K562 (cell line): ENCODE measurements around the gene SELENOO. TPM values are rescaled to one million over a fixed set of nuclear protein-coding genes. Genes with fewer than 3 reads are reported as not detected.
A peak's percentile ranks its signal among the peaks of the same experiment; 100 is the strongest.

Experiments
- ETV5 ChIP-seq: sonication (generic); formaldehyde crosslinking; IDR thresholded peaks from 2 replicates; pipeline ENCODE4 v1.4.0; 2020; ENCODE audit warnings: low read depth, mild to moderate bottlenecking, missing genetic modification reagents
- HEY1 ChIP-seq: fragments of 250-450 bp; sonication (Bioruptor Pico); IDR thresholded peaks from 2 replicates; pipeline ENCODE4 v1.5.0; 2020; ENCODE audit warnings: mild to moderate bottlenecking, moderate library complexity, borderline replicate concordance
- HMGN3 ChIP-seq: IDR thresholded peaks from 2 replicates; pipeline ENCODE4 v1.6.1; 2011; ENCODE audit warnings: borderline replicate concordance, low read depth, mild to moderate bottlenecking, mixed read lengths, low read length; ENCODE audit not compliant: insufficient read length; ENCODE audit errors: extremely low read depth
- HSF4 ChIP-seq: fragments of 250-450 bp; sonication (Bioruptor Pico); IDR thresholded peaks from 2 replicates; pipeline ENCODE4 v2.1.2; 2022; ENCODE audit warnings: mild to moderate bottlenecking, moderate library complexity, borderline replicate concordance
- KLF1 ChIP-seq: fragments of 450-650 bp; IDR thresholded peaks from 2 replicates; pipeline ENCODE4 v1.6.1; 2016; ENCODE audit warnings: missing genetic modification characterization, missing compliant biosample characterization
- PHF20 ChIP-seq: fragments of 450-650 bp; IDR thresholded peaks from 2 replicates; pipeline ENCODE4 v1.6.1; 2018; ENCODE audit not compliant: partially characterized antibody
- TCF7L2 ChIP-seq: fragments of 150-350 bp; IDR thresholded peaks from 2 replicates; pipeline ENCODE4 v1.6.1; 2016; ENCODE audit warnings: low read depth, mild to moderate bottlenecking, low read length, moderate library complexity
- ZBTB17 ChIP-seq: fragments of 450-650 bp; formaldehyde crosslinking; IDR thresholded peaks from 2 replicates; pipeline ENCODE4 v1.4.0; 2020; ENCODE audit warnings: mild to moderate bottlenecking
- ZBTB2 ChIP-seq: fragments of 450-650 bp; IDR thresholded peaks from 2 replicates; pipeline ENCODE4 v1.6.1; 2016; ENCODE audit warnings: antibody characterized with exemption
- ZNF253 ChIP-seq: fragments of 250-450 bp; sonication (Bioruptor Pico); conservative IDR thresholded peaks from 2 replicates; pipeline ENCODE4 v1.6.1; 2021; ENCODE audit warnings: mild to moderate bottlenecking
- ZNF445 ChIP-seq: fragments of 250-450 bp; sonication (Bioruptor Pico); IDR thresholded peaks from 2 replicates; pipeline ENCODE4 v1.4.0; 2020; ENCODE audit warnings: low read depth, mild to moderate bottlenecking, moderate library complexity
- polyA plus RNA-seq, 8 experiments: library from polyadenylated mRNA; depleted of rRNA in 4 of 8; stranded (reverse) in 5 of 8; unstranded in 3 of 8; fragments of >200 nt; fragmentation: Nextera tagmentation in 2 of 8; fragmentation: Illumina TruSeq in 1 of 8; extraction: Ambion mirVana in 2 of 8; extraction: Trizol in 1 of 8; gene quantifications; 2 replicates each; pipeline versions ENCODE4 v1.2.1 to v1.2.3, GENCODE V29; 2011 to 2014; ENCODE audit warnings: inconsistent platforms in 1 of 8, missing spikeins in 1 of 8
- total RNA-seq, 7 experiments: library from RNA; depleted of rRNA in 6 of 7; stranded (reverse); fragments of >200 nt in 6 of 7; fragmentation: Illumina TruSeq in 2 of 7; extraction: Trizol in 2 of 7; gene quantifications; 2 replicates each; pipeline versions ENCODE4 v1.2.1 to v1.2.3, GENCODE V29; 2011 to 2021; ENCODE audit warnings: low replicate concordance in 1 of 7
- TF ChIP-seq, protein P1 (sequence below), 2 experiments: fragments of 150-350 bp in 1 of 2; IDR thresholded peaks; 2 replicates each; pipeline ENCODE4 v1.6.1; 2012 to 2016; ENCODE audit warnings: low read depth in 2 of 2, low read length in 2 of 2, mild to moderate bottlenecking in 1 of 2, moderate library complexity in 1 of 2
- TF ChIP-seq, protein P2 (sequence below): fragments of 250-450 bp; sonication (Bioruptor Pico); IDR thresholded peaks from 2 replicates; pipeline ENCODE4 v1.4.0; 2020

Gene SELENOO
- total and polyA plus RNA-seq, 9 of the 15 experiments (the other 6 are each of a cell fraction or from before 2014, with no cell fraction given): 0.37 to 24.9 (median 8.3) TPM

DNA sequence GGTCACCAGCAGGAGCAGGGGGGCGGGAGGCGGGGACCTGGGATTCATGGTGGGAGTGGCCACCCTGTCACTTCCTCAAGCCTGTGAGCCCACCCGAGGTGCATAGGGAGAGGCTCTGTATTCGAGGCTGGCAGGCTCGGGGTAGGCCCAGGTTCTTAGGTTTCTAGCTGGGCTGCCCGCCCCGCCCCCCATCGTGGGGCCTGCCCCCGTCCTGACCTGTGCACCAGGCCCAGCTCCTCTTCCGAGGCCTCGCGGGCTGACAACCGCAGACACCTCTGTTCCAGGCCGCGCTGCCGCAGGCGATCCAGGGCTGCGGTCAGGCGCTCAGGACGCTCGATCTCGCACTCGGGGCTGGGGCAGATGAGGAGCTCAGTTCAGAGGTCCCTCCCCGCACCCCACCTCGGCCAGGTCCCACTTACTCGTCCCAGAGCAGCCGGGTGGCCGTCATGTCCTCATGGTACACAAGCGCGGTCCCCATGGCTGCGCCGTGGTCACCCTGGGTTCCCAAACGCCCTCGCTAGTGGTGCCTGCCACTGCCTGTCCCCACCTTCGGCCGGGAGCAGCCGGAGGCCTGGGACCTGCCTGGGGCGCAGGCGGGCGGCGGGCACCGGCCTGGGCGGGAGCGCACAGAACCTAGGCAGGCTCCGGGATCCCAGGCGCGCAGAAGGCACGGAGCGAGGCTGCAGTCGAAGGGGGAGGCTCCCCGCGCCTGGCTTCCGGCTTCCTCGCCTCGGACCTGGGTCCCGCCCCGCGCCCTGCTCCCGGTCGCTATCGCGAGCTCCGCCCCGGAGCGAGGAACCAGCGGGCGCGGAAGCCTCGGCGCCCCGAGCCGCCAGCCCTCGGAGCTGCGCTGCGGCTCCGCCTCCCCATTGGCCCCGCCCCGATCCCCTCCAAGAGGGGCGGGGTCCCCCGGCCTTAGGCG is 50.0 kb downstream of the SELENOO start, which contains the start of gene HDAC10 (continued):
- TF ChIP-seq HMGN3 (no peak), TCF7L2 (no peak), PHF20 (peak; percentile 25), ZNF445 (CRISPR knock-in tag) (no peak), ETV5 (peak; percentile 48), ZBTB17 (CRISPR knock-in tag) (0 out of 2 replicates have a peak, but pooled peaks have one; percentile 23), ZNF253 (CRISPR knock-in tag) (no peak), HSF4 (no peak), ZBTB2 (no peak), KLF1 (no peak), HEY1 (CRISPR knock-in tag) (no peak)
- TF ChIP-seq, protein P1, sequence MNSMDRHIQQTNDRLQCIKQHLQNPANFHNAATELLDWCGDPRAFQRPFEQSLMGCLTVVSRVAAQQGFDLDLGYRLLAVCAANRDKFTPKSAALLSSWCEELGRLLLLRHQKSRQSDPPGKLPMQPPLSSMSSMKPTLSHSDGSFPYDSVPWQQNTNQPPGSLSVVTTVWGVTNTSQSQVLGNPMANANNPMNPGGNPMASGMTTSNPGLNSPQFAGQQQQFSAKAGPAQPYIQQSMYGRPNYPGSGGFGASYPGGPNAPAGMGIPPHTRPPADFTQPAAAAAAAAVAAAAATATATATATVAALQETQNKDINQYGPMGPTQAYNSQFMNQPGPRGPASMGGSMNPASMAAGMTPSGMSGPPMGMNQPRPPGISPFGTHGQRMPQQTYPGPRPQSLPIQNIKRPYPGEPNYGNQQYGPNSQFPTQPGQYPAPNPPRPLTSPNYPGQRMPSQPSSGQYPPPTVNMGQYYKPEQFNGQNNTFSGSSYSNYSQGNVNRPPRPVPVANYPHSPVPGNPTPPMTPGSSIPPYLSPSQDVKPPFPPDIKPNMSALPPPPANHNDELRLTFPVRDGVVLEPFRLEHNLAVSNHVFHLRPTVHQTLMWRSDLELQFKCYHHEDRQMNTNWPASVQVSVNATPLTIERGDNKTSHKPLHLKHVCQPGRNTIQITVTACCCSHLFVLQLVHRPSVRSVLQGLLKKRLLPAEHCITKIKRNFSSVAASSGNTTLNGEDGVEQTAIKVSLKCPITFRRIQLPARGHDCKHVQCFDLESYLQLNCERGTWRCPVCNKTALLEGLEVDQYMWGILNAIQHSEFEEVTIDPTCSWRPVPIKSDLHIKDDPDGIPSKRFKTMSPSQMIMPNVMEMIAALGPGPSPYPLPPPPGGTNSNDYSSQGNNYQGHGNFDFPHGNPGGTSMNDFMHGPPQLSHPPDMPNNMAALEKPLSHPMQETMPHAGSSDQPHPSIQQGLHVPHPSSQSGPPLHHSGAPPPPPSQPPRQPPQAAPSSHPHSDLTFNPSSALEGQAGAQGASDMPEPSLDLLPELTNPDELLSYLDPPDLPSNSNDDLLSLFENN (IDR thresholded peaks at IDR 0.05; ENCODE audit: low read depth in 2 of 2, low read length in 2 of 2): no peak
- TF ChIP-seq, protein P2, sequence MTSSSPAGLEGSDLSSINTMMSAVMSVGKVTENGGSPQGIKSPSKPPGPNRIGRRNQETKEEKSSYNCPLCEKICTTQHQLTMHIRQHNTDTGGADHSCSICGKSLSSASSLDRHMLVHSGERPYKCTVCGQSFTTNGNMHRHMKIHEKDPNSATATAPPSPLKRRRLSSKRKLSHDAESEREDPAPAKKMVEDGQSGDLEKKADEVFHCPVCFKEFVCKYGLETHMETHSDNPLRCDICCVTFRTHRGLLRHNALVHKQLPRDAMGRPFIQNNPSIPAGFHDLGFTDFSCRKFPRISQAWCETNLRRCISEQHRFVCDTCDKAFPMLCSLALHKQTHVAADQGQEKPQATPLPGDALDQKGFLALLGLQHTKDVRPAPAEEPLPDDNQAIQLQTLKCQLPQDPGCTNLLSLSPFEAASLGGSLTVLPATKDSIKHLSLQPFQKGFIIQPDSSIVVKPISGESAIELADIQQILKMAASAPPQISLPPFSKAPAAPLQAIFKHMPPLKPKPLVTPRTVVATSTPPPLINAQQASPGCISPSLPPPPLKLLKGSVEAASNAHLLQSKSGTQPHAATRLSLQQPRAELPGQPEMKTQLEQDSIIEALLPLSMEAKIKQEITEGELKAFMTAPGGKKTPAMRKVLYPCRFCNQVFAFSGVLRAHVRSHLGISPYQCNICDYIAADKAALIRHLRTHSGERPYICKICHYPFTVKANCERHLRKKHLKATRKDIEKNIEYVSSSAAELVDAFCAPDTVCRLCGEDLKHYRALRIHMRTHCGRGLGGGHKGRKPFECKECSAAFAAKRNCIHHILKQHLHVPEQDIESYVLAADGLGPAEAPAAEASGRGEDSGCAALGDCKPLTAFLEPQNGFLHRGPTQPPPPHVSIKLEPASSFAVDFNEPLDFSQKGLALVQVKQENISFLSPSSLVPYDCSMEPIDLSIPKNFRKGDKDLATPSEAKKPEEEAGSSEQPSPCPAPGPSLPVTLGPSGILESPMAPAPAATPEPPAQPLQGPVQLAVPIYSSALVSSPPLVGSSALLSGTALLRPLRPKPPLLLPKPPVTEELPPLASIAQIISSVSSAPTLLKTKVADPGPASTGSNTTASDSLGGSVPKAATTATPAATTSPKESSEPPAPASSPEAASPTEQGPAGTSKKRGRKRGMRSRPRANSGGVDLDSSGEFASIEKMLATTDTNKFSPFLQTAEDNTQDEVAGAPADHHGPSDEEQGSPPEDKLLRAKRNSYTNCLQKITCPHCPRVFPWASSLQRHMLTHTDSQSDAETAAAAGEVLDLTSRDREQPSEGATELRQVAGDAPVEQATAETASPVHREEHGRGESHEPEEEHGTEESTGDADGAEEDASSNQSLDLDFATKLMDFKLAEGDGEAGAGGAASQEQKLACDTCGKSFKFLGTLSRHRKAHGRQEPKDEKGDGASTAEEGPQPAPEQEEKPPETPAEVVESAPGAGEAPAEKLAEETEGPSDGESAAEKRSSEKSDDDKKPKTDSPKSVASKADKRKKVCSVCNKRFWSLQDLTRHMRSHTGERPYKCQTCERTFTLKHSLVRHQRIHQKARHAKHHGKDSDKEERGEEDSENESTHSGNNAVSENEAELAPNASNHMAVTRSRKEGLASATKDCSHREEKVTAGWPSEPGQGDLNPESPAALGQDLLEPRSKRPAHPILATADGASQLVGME (CRISPR knock-in tag): no peak
